DOHH2 (cell line): ENCODE results near the gene ATP11A.

Experiments used
- H3F3A ChIP-seq: fragments of 200-600 bp; sonication (generic), shearing (Covaris generic); 2 replicates; pipeline ENCODE4 v1.6.0; 2016; ENCODE audit warnings: antibody characterized with exemption, mild to moderate bottlenecking; ENCODE audit not compliant: control insufficient read depth, insufficient read depth
- H3K27ac ChIP-seq: fragments of 200-600 bp; sonication (generic); 2 replicates; pipeline ENCODE4 v1.5.1; 2014; ENCODE audit warnings: low read depth, mild to moderate bottlenecking, low read length, moderate library complexity
- H3K27me3 ChIP-seq: fragments of 200-600 bp; sonication (generic); 2 replicates; pipeline ENCODE4 v1.6.1; 2014; ENCODE audit warnings: mild to moderate bottlenecking, low read length, mixed read lengths; ENCODE audit not compliant: control insufficient read depth
- H3K36me3 ChIP-seq: fragments of 200-600 bp; sonication (generic); 2 replicates; pipeline ENCODE4 v1.6.1; 2014; ENCODE audit warnings: mild to moderate bottlenecking, low read length, moderate library complexity, mixed read lengths; ENCODE audit not compliant: control insufficient read depth
- H3K4me1 ChIP-seq: fragments of 200-600 bp; sonication (generic); 2 replicates; pipeline ENCODE4 v1.6.1; 2014; ENCODE audit warnings: mild to moderate bottlenecking, low read length, mixed read lengths; ENCODE audit not compliant: control insufficient read depth
- H3K4me2 ChIP-seq: fragments of 200-600 bp; sonication (generic); 2 replicates; pipeline ENCODE4 v1.6.0; 2014; ENCODE audit warnings: mild to moderate bottlenecking, low read length, moderate library complexity
- H3K4me3 ChIP-seq: fragments of 200-600 bp; sonication (generic); 2 replicates; pipeline ENCODE4 v1.5.1; 2014; ENCODE audit warnings: mild to moderate bottlenecking, low read length, mixed read lengths
- H3K79me2 ChIP-seq: fragments of 200-600 bp; sonication (generic); 2 replicates; pipeline ENCODE4 v1.6.1; 2014; ENCODE audit warnings: mild to moderate bottlenecking, low read length, mixed read lengths; ENCODE audit not compliant: control insufficient read depth
- H3K9me2 ChIP-seq: fragments of 200-600 bp; sonication (generic); replicated peaks from 2 replicates; pipeline ENCODE4 v1.6.1; 2014; ENCODE audit warnings: mild to moderate bottlenecking, low read length, mixed read lengths; ENCODE audit not compliant: control insufficient read depth
- H3K9me3 ChIP-seq: fragments of 200-600 bp; sonication (generic); 2 replicates; pipeline ENCODE4 v1.6.1; 2014; ENCODE audit warnings: antibody characterized with exemption, low read length, mixed read lengths; ENCODE audit not compliant: control insufficient read depth, insufficient read depth
- H4K20me1 ChIP-seq: fragments of 200-600 bp; sonication (generic); 2 replicates; pipeline ENCODE4 v1.6.0; 2014; ENCODE audit warnings: low read depth, mild to moderate bottlenecking, antibody characterized with exemption, low read length, moderate library complexity; ENCODE audit not compliant: control insufficient read depth, insufficient read depth
- CTCF ChIP-seq: fragments of 200-600 bp; sonication (generic); IDR thresholded peaks from one replicate; pipeline ENCODE4 v1.5.1; 2014; ENCODE audit warnings: antibody characterized with exemption, mild to moderate bottlenecking, low read depth, low read length; ENCODE audit not compliant: poor library complexity, severe bottlenecking
- EZH2phosphoT487 ChIP-seq: fragments of 200-600 bp; sonication (generic); IDR thresholded peaks from 2 replicates; pipeline ENCODE4 v1.6.1; 2017; ENCODE audit warnings: borderline replicate concordance, mild to moderate bottlenecking, antibody characterized with exemption, low read length, moderate library complexity, mixed read lengths

Gene ATP11A

DNA sequence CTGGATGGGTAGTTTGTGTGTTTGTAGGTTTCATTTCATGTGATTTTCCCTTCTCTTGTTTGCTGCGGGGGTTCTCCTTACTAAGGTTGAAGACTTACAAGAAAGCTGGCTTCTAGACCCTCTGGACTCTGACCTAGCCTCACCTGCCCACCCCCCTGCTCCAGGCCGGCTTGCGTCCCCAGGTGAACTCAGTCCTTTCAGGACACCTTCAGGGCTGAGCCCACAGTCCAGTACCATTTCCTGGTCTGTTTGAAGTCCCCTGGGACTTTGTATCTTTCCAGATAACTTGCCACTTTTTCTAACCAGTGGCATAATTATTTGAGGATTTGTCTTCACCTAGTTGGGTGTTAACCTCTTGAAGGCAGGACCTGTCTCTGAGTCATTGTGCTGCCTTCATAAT, 227.9 kb downstream of the ATP11A start:
- Histone ChIP-seq H3F3A (no peaks in the 10 kb centered on the region), H3K36me3 (no peaks in the 10 kb centered on the region), H3K27me3 (no peaks in the 10 kb centered on the region), H3K79me2 (no peaks in the 10 kb centered on the region), H3K4me1 (peaks cover 4% of the 10 kb centered on the region; the same call in 1 of the 2 replicates), H3K9me3 (no peaks in the 10 kb centered on the region), H3K9me2 (no peaks in the 10 kb centered on the region), H4K20me1 (no peaks in the 10 kb centered on the region), H3K4me3 (no peak overlapping the region), H3K4me2 (no peak overlapping the region), H3K27ac (no peak overlapping the region)
- no peak for TF ChIP-seq EZH2phosphoT487
- no peak for TF ChIP-seq CTCF

GRCh38 chr13:112918266-112918665, 228.4 kb downstream of the ATP11A start:
- Histone ChIP-seq H4K20me1 (no peaks in the 10 kb centered on the region), H3F3A (no peaks in the 10 kb centered on the region), H3K27me3 (no peaks in the 10 kb centered on the region), H3K4me3 (no peak overlapping the region), H3K36me3 (no peaks in the 10 kb centered on the region), H3K4me2 (no peak overlapping the region), H3K9me3 (no peaks in the 10 kb centered on the region), H3K79me2 (no peaks in the 10 kb centered on the region), H3K4me1 (peaks cover 4% of the 10 kb centered on the region; the same call in 1 of the 2 replicates), H3K9me2 (no peaks in the 10 kb centered on the region), H3K27ac (no peak overlapping the region)
- no peak for TF ChIP-seq CTCF
- TF ChIP-seq EZH2phosphoT487 = no peak

GRCh38 chr13:112918746-112919145, 228.9 kb downstream of the ATP11A start:
- no peaks in the 10 kb centered on the region for H3K9me2 ChIP-seq
- no peaks in the 10 kb centered on the region for H3K9me3 ChIP-seq
- H3K79me2 ChIP-seq = no peaks in the 10 kb centered on the region
- H3K4me1 ChIP-seq = peaks cover 4% of the 10 kb centered on the region; the same call in 1 of the 2 replicates
- H3K36me3 ChIP-seq = no peaks in the 10 kb centered on the region
- TF ChIP-seq EZH2phosphoT487 (no peak), CTCF (no peak)
- no peak overlapping the region for H3K4me3 ChIP-seq
- no peaks in the 10 kb centered on the region for H4K20me1 ChIP-seq
- no peaks in the 10 kb centered on the region for H3F3A ChIP-seq
- H3K27me3 ChIP-seq = no peaks in the 10 kb centered on the region
- H3K27ac ChIP-seq = no peak overlapping the region
- H3K4me2 ChIP-seq = no peak overlapping the region

DNA sequence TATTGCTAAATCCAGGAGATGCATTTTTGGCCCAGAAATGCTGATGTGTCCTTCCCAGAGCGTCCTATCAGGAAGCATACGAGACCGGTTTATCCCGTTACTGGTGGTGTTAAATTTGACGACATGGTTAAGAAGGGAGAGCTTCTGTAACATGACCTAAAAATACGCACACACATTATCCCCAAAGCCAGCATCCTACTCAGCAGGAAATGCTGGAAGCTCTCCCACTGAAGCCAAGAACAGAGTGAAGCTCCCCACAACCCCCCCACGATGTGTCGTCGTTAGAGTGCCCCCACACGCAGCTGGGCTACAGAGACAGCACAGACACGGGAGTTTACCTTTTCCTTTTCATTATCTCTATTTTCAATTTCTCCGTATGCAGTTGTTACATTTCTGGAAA, 234.1 kb downstream of the ATP11A start:
- H4K20me1 ChIP-seq = no peaks in the 10 kb centered on the region
- H3K4me2 ChIP-seq = no peak overlapping the region
- TF ChIP-seq EZH2phosphoT487 (no peak), CTCF (no peak)
- no peaks in the 10 kb centered on the region for H3K9me2 ChIP-seq
- no peaks in the 10 kb centered on the region for H3K79me2 ChIP-seq
- H3K27me3 ChIP-seq = peaks cover 4% of the 10 kb centered on the region; the same call in 1 of the 2 replicates
- H3K9me3 ChIP-seq = no peaks in the 10 kb centered on the region
- no peaks in the 10 kb centered on the region for H3F3A ChIP-seq
- no peaks in the 10 kb centered on the region for H3K36me3 ChIP-seq
- H3K4me3 ChIP-seq = no peak overlapping the region
- no peak overlapping the region for H3K27ac ChIP-seq
- H3K4me1 ChIP-seq = no peaks in the 10 kb centered on the region
